Epithelial cell of esophagus (primary cell): Measurements from ENCODE around the gene RPL10L.

Experiments used
- DNase-seq: peaks from one replicate; pipeline ENCODE4 v3.0.0; 2010; ENCODE audit warnings: low read depth
- H3K4me3 ChIP-seq: 2 replicates; pipeline ENCODE4 v1.5.1; 2011; ENCODE audit warnings: mild to moderate bottlenecking, low read length, control low read depth
- TF ChIP-seq, protein P1 (sequence below): IDR thresholded peaks from 2 replicates; pipeline ENCODE4 v1.5.1; 2011; ENCODE audit warnings: low read depth, mild to moderate bottlenecking, low read length, control low read depth, inconsistent platforms; ENCODE audit not compliant: insufficient read depth; ENCODE audit errors: missing control alignments

Gene RPL10L

DNA sequence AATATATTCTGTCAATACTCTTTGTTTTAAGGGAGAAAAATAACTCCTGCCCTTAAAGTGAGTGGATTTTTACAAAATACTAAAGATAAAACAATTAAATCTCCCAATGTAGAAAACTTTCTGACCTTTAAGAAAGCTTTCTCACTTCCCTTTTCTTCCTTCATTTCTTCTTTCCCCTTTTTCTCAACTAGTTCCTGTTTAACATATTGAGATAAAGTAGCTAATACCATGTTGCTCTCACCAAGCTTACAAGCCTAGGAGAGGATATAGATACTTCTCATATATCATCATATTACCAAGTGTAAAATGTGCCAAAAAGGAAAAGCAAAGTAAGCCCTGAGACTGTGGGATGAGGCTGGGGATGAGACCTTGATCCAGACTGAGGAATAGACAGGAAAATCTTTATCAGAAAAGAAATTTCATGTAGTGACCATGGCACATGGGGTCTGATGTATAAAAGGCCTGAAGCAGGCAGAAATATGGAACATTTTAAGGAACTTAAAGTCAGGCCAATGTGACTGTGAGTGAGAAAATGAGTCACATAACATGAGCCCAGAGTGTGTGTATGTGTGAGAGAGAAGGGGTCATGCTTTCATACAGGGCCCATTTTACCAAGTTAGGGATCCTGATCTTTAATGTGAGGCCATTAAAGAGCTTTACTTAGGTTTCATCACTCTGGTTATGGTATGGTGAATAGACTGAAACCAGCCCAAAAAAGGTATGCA, 1.6 kb upstream of the RPL10L start:
- DNase-seq = no peak
- TF ChIP-seq, protein P1, sequence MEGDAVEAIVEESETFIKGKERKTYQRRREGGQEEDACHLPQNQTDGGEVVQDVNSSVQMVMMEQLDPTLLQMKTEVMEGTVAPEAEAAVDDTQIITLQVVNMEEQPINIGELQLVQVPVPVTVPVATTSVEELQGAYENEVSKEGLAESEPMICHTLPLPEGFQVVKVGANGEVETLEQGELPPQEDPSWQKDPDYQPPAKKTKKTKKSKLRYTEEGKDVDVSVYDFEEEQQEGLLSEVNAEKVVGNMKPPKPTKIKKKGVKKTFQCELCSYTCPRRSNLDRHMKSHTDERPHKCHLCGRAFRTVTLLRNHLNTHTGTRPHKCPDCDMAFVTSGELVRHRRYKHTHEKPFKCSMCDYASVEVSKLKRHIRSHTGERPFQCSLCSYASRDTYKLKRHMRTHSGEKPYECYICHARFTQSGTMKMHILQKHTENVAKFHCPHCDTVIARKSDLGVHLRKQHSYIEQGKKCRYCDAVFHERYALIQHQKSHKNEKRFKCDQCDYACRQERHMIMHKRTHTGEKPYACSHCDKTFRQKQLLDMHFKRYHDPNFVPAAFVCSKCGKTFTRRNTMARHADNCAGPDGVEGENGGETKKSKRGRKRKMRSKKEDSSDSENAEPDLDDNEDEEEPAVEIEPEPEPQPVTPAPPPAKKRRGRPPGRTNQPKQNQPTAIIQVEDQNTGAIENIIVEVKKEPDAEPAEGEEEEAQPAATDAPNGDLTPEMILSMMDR = no peak
- no peak overlapping the region for H3K4me3 ChIP-seq

GRCh38 chr14:46646796-46647195, 4.8 kb downstream of the RPL10L start:
- TF ChIP-seq, protein P1 = no peak
- DNase-seq = no peak
- no peak overlapping the region for H3K4me3 ChIP-seq

DNA sequence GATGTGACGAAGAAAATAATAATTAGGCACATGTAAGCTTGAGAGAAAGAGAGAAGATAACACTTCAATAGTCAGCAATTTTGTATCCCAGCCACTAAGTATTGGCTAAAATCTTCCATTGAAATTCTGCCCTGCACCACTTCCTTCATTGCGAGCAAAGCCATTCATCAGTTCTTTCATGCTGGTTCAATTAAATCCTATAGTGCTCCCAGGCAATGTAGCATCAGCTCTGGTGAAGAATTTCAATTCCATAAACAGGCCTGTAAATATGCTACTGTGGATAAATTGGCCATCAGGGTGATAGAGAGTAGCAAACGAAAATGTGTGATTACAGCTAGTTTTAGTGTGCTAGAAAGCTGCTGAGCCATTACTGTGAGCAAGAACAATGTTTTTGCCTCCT, 24.7 kb downstream of the RPL10L start:
- no peak for DNase-seq
- H3K4me3 ChIP-seq = no peak overlapping the region
- TF ChIP-seq, protein P1 = no peak
